ENCODE results near the gene ASXL1. TPM values are rescaled to one million over a fixed set of nuclear protein-coding genes. Genes with fewer than 3 reads are reported as not detected.

The ASXL1 gene
- polyA plus RNA-seq, 1 donor (not counting 4 experiments of a cell fraction or from before 2014, with no cell fraction given) = 20.0 TPM

- H3K4me2 ChIP-seq (ENCODE audit: control insufficient read depth, extremely low read depth, insufficient read depth, low read depth, low read length) = no peak overlapping the region
- H3K9me3 ChIP-seq (ENCODE audit: control insufficient read depth, low read depth, low read length) = no peaks in the 10 kb centered on the region
- H3K9me1 ChIP-seq (ENCODE audit: control insufficient read depth, extremely low read depth, insufficient read depth, low read length) = no peaks in the 10 kb centered on the region
- no peaks in the 10 kb centered on the region for H3K79me2 ChIP-seq (ENCODE audit: control insufficient read depth, insufficient read depth, low read length)
- DNase-seq (ENCODE audit: low read depth, low spot score) (no peak), FAIRE-seq (no peak)
- H3K27ac ChIP-seq (ENCODE audit: control insufficient read depth, insufficient read depth, low read length) = no peak overlapping the region
- no peaks in the 10 kb centered on the region for H3K36me3 ChIP-seq (ENCODE audit: control insufficient read depth in 2 of 2, extremely low read depth in 1 of 2, insufficient read depth in 2 of 2, low read length in 2 of 2)
- H4K20me1 ChIP-seq (ENCODE audit: control insufficient read depth, extremely low read depth, insufficient read depth, low read length) = no peaks in the 10 kb centered on the region
- H3K9ac ChIP-seq (ENCODE audit: control insufficient read depth, extremely low read depth, insufficient read depth, low read length) = no peak overlapping the region
- dilution Hi-C loops (cut with MboI; ENCODE audit: extremely low pct_ligation_motif_present, low sequenced_read_pairs) = no loop called here
- no peak overlapping the region for H2AFZ ChIP-seq (ENCODE audit: control insufficient read depth, low read length)
- peaks cover 9% of the 10 kb centered on the region for H3K27me3 ChIP-seq (ENCODE audit: control insufficient read depth, extremely low read depth, insufficient read depth, low read length)
- H3K4me1 ChIP-seq (ENCODE audit: control insufficient read depth, extremely low read depth, insufficient read depth, low read length) = peaks cover 7% of the 10 kb centered on the region
- H3K4me3 ChIP-seq (ENCODE audit: control insufficient read depth in 2 of 3, extremely low read depth in 1 of 3, insufficient read depth in 2 of 3, low read depth in 1 of 3, low read length in 3 of 3) = no peak overlapping the region
- TF ChIP-seq CTCF (optimal IDR thresholded peaks at IDR 0.05 in 1 of 3, IDR thresholded peaks at IDR 0.05 in 1 of 3, conservative IDR thresholded peaks at IDR 0.05 in 1 of 3; ENCODE audit: extremely low read depth in 1 of 3, insufficient read depth in 2 of 3, low read length in 3 of 3) = no peak
- TF ChIP-seq EZH2 (IDR thresholded peaks at IDR 0.05; ENCODE audit: low read length) = no peak
Observed at GRCh38 chr20:32472581-32473207, 114.6 kb downstream of the ASXL1 start.

- Histone ChIP-seq H3K27ac (ENCODE audit: control insufficient read depth, insufficient read depth, low read length) (no peak overlapping the region), H2AFZ (ENCODE audit: control insufficient read depth, low read length) (no peak overlapping the region), H3K4me2 (ENCODE audit: control insufficient read depth, extremely low read depth, insufficient read depth, low read depth, low read length) (no peak overlapping the region), H3K9me3 (ENCODE audit: control insufficient read depth, low read depth, low read length) (no peaks in the 10 kb centered on the region), H3K36me3 (ENCODE audit: control insufficient read depth in 2 of 2, extremely low read depth in 1 of 2, insufficient read depth in 2 of 2, low read length in 2 of 2) (no peaks in the 10 kb centered on the region), H4K20me1 (ENCODE audit: control insufficient read depth, extremely low read depth, insufficient read depth, low read length) (no peaks in the 10 kb centered on the region), H3K9ac (ENCODE audit: control insufficient read depth, extremely low read depth, insufficient read depth, low read length) (no peak overlapping the region), H3K79me2 (ENCODE audit: control insufficient read depth, insufficient read depth, low read length) (no peaks in the 10 kb centered on the region), H3K4me3 (ENCODE audit: control insufficient read depth in 2 of 3, extremely low read depth in 1 of 3, insufficient read depth in 2 of 3, low read depth in 1 of 3, low read length in 3 of 3) (no peak overlapping the region), H3K9me1 (ENCODE audit: control insufficient read depth, extremely low read depth, insufficient read depth, low read length) (no peaks in the 10 kb centered on the region), H3K27me3 (ENCODE audit: control insufficient read depth, extremely low read depth, insufficient read depth, low read length) (peaks cover 9% of the 10 kb centered on the region), H3K4me1 (ENCODE audit: control insufficient read depth, extremely low read depth, insufficient read depth, low read length) (peaks cover 7% of the 10 kb centered on the region)
- no peak for TF ChIP-seq CTCF (optimal IDR thresholded peaks at IDR 0.05 in 1 of 3, IDR thresholded peaks at IDR 0.05 in 1 of 3, conservative IDR thresholded peaks at IDR 0.05 in 1 of 3; ENCODE audit: extremely low read depth in 1 of 3, insufficient read depth in 2 of 3, low read length in 3 of 3)
- TF ChIP-seq EZH2 (IDR thresholded peaks at IDR 0.05; ENCODE audit: low read length) = no peak
- FAIRE-seq (no peak), DNase-seq (ENCODE audit: low read depth, low spot score) (no peak)
- dilution Hi-C loops (cut with MboI; ENCODE audit: extremely low pct_ligation_motif_present, low sequenced_read_pairs) = no loop called here
Observed at GRCh38 chr20:32473231-32474008, 115.3 kb downstream of the ASXL1 start.

Data from keratinocyte (primary cell).